ENCODE data around the gene FMNL2. TPM values are rescaled to one million over a fixed set of nuclear protein-coding genes. Genes with fewer than 3 reads are reported as not detected.

The FMNL2 gene
- polyA plus RNA-seq, 4 donors, result 103 to 199 (median 111) TPM

DNA sequence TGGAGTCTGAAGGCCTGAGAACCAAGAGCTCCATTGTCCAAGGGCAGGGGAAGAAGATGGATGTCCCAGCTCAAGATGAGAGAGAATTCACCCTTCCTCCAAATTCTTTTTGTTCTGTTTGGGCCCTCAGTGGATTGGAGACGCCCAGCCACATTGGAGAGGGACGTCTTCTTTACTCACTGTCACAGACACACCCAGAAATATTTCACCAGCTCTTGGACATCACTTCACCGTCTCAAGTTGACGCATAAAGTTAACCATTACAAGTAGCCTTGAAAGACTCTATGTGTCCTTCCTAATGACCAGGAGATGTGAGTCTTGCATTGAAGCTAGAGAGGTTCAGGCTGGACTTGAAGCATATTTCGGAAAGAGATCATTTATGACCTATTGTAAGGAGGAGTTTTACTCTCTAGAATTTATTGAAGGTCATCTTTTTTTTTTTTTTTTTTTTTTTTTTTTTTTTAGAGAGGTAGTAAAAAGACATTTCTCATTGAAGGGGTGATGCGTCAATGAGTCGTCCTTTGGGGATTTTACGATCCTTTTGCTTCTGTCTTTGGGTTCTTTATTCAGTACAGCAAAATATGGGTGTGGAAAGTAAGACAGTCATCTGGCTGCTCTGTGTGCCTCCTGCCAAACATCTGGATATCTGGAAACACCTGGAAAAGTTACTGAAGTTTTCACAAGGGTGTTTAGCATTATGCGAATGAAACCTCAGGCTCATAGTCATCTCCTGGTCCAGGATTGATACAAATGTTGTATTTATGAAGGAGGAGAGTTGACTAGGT lies 264.2 kb downstream of the FMNL2 start:
- DNase-seq (ENCODE audit: low read depth in 4 of 4, low spot score in 3 of 4), result no peak

DNA sequence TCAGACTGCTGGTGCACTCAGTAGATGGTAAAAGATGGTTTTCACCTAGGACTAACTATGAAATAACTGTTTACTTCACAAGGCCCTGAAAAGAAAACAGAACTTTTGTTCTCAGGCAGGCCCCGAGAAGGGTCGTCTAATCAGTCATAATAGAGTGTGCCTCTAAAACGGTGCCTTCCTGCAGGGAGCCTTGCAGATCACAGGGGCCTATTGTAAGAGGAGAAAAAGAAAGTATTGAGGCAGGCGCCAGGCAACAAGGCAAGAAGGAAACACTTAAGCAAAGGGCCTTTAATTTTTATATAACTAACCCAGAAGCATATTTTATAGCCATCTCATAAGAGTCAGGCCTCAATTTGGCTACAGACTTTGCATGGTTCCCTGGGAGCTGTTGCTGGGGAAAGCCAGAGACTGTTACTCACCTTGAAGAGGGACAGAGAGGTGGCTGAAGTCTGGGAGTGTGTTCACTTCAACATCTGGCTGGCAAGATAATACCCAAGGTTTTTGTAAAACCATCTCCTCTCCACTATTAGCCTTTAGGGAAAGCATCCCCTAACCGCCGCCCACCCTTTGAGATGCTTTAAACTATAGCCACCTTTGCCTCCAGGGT lies 265.2 kb downstream of the FMNL2 start:
- DNase-seq (ENCODE audit: low read depth in 4 of 4, low spot score in 3 of 4), result no peak

DNA sequence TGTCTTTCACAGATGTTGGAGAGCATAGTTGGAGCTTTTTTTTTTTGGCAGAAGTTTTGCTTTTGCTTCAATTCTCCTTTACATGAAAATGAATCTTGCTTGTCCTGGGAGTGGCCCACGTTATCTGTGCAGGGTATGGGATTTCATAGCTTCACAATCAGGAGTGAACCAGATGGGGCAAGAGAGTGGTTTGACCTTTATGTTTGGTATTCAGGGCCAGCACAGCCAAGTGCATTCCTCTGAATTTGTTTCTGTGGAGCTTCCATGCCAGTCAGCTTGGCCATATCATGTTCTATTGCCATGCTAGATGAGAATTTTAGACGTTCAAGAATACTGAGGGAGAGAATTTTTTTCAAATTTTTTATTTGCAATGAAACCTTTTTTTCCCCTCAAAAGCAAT lies 265.7 kb downstream of the FMNL2 start:
- no peak for DNase-seq (ENCODE audit: low read depth in 4 of 4, low spot score in 3 of 4)

DNA sequence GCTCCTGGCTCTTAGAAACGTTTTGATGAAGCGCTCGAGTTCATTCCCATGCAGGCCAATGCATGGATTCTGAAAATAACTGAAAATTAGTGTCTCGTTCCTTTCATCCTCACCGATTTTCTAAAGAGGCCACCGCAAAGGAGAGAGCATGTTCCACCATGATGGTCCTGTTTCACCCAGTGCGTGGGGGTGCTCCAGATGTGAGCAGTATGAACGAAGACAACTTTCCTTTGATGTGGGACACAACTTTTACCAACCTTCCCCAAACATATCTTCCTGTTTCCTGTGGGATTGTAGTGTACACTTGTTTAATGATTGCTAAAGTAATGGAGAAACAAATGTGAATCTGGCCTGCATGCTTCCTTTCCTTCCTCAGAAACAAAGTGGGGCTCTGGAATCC lies 267.8 kb downstream of the FMNL2 start:
- DNase-seq (ENCODE audit: low read depth in 4 of 4, low spot score in 3 of 4), result no peak

DNA sequence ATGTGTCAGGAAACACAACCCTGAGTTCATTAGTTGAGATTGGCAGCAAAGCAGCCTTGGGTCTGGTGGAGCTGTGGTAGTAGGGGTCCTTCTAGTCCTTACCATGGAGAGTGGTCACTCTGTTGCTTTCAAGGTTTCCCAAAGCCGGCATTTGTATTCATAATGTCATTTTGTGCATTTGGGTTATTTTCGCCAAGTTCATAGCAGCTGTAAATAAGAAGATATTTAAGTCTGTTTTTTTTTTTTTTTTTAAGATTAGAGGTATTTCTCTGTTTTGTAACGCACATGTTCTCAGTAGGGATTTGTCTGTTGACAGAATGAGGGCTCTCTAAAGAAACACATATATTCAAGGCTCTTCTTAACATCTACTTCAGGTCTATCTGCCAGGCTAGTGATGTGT lies 268.2 kb downstream of the FMNL2 start:
- DNase-seq (ENCODE audit: low read depth in 4 of 4, low spot score in 3 of 4), result no peak

DNA sequence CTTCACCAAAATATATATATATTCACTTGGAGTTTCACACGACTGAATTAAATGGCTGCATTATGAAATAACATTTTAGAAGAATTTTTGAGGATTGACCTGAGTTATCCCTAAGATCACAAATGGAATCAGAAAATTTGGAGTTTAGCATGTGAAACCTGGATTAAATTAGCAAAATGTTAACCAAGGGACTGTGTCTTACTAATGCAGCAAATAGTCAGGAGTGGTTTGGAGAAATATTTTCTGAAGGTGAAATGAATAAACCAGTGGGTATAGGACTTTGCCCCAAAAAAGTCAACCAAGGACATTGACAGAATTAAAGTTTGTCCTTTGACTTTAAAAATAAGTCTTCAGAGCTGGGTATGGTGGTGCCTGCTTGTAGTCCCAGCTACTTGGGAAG lies 271.1 kb downstream of the FMNL2 start:
- no peak for DNase-seq (ENCODE audit: low read depth in 4 of 4, low spot score in 3 of 4)

DNA sequence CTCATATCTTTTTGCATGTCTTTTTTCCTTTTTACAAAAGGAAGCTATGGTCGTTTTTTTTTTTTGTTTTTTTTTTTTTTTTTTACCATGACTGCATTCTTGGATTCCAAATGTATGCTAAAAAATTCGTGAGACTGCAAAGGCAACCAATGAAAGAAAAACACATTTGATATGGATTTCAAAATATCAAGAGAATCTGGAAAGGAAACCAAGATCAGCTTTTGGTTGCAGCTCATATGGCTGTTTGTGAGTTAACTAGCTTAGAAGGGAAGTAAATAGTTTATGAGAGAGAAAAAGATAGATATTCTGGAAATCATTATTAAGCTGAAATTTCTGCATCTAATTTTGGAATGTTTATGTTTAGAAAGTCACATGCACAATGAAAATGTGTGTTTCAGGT lies 272.0 kb downstream of the FMNL2 start:
- DNase-seq (ENCODE audit: low read depth in 4 of 4, low spot score in 3 of 4), result no peak

DNA sequence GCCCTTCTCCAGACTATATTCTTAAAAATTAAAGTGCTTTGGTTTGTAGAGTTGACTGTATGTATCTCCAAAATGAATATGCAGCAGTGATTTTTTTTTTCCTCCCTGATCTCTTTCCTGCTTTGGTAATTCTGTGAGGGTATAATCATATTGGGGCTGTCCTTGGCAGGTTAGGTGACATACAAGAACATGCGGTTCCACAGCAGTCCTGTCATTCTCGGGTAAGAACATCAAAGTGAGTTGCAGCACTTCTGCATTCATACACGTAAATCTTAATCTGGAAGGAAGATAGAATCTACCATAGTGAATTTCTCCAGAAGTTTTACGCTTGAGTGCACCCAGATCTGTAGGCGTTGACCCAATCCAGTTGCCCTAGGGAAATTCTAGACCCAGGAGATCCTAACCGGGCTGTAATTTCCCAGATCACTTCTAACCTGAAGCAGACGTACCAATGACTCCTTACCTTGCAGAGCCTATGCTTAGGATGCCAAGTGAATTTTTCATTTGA lies 272.9 kb downstream of the FMNL2 start:
- no peak for DNase-seq (ENCODE audit: low read depth in 4 of 4, low spot score in 3 of 4)

DNA sequence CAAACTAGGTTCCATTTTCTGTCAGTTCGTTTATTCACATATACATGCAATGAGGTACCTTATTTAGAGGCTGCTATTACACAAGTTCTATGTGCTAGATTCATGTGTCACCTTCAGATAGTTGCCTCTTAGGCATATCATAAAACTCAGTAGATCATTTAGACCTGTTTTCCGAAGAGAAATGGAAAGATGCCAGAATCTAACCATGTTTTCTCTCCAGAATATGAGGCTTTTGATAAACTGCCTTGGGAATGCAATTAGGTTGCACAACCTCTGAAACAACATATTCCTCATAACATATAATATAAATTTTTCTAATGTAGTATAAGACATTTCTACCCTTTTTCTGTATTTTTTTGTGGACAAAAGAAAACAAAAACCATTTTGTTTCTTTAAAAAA lies 274.2 kb downstream of the FMNL2 start:
- no peak for DNase-seq (ENCODE audit: low read depth in 4 of 4, low spot score in 3 of 4)

DNA sequence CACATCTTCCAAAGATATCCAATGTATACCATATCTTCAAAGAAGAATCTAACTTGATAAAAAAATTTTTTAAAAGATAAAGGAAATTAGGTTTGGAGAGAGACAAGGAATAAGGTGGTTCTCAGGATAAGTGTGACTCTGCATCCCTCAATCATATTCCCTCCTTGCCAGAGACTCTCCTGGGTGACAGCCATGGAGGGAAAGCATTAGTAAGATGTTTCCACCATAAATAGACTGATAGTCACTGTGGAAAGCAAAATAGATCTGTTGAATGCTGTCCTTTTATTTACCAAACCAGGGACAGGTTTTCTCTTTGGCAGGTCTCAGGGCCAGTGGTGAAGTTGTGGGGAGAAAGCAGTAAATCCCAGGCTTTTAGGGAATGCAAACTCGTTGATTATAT lies 274.7 kb downstream of the FMNL2 start:
- no peak for DNase-seq (ENCODE audit: low read depth in 4 of 4, low spot score in 3 of 4)

DNA sequence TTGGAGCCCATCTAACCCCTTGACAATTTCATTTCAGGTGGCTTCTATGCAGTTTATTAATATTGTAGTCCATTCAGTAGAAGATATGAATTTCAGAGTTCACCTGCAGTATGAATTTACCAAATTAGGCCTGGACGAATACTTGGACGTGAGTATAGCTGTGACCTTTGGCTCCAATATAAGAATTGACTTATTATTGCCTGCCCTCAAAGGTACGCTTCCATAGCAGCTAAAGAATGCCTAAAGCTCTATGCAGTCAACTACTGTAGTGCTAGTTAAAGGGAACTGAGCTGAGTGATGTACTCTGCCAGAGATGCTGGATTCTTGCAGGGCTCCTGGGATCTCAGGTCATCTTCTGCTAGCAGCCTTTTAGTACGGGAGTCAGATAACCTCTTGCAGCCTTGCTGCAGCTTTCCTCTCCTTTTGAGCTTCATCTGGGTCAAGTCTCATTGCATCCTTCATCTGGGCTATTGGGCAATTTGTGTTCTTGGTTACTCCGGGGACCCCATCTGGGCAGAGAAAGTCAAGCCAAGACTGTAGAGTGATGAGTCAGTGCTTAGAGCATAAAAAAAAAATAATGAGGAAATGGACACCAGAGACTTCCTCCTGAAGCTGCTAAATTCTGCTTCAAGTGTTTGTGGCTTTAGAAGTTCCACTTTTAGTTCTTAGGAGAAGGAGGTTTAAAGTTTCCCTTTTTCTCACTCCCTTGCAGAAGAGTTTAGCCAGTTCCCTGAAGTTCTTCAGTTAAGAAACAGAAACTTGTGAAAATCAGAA lies 276.7 kb downstream of the FMNL2 start:
- no peak for DNase-seq (ENCODE audit: low read depth in 4 of 4, low spot score in 3 of 4)

DNA sequence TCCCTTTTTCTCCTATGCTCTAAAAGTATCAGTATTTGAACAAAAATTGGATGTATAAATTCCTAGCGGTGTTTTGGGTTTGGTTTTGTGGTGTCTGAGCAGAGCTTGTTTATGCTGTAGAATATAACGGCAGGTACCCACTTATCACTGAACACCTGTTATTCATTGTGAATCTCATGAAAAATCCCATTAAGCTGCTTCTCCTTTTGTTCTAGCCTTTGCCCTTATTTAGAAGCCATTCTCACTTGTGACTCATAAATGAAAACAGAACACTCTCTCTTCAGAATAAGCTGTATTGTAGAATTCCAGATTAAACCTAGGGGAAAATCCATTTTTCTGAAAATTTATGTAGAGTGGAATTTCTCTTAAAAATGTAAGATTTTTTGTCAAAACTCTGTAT lies 278.3 kb downstream of the FMNL2 start:
- no peak for DNase-seq (ENCODE audit: low read depth in 4 of 4, low spot score in 3 of 4)

DNA sequence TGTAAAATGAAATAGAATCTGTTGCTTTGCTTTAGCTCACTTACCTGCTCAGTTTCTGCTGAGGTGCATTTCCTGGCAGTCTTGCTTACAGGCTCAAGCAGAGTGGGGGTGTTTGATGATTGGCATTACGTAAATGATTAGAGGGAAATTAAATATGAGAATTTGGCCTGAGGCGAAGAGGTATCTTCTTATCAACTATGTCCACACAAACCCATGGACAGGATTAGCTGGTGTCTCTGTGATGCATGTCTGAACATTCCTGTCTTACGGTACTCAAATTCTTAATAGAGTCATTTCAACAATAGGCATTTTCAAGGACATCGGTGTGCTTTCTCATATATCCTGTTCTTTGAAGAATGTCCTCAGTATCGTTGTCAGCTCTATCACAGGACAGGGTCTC lies 280.2 kb downstream of the FMNL2 start:
- no peak for DNase-seq (ENCODE audit: low read depth in 4 of 4, low spot score in 3 of 4)

DNA sequence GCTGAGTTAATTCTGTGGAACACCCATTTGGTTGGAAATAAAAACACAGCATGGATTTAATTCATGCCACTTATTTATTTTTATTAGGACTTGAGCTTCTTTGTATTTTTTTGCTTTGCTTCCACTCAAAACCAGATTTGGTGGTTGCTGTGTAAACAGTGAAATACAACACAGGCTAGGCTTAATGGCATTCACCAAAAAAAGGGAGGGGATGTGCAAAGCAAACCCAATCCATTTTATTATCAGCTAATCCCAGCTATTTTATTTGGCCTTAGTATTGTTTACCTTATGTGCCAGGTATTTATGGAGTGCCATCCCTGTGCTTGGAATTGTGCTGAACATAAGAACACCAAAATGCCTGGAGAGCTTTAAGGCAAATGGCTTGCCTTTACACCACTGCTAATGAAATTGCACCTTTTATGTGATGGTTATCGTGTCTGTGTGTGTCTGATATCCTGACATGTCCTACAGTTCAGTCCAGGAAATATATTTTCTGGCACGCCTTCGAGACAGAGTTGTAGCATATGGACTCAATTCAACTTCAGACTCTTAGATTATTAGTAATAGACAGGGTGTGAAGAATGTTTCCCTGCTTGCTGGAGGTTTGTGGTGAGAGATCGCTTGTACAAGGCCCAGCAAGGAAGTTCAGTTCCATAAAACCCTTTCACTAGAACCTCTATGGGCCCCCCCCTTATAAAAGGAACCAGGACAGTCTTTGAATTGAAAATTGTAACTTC lies 282.6 kb downstream of the FMNL2 start:
- DNase-seq (ENCODE audit: low read depth in 4 of 4, low spot score in 3 of 4), result no peak

DNA sequence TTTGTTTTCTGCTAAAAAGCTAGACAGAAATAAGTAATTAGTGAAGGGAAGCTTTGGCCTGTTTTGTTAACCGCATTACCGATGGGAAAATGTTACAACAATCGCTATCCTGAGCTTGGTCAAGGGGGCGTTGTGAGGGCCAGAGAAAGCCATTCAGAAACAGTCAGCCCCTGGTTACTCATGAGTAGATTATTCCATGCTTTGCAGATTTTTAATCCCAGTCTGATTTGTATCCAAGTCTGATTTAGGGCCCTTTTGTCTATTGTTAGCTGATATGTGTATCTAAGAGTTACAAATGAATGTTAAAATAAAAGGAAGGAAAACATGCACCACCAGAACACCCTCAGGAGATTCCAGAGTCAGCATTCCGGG lies 283.2 kb downstream of the FMNL2 start:
- no peak for DNase-seq (ENCODE audit: low read depth in 4 of 4, low spot score in 3 of 4)

DNA sequence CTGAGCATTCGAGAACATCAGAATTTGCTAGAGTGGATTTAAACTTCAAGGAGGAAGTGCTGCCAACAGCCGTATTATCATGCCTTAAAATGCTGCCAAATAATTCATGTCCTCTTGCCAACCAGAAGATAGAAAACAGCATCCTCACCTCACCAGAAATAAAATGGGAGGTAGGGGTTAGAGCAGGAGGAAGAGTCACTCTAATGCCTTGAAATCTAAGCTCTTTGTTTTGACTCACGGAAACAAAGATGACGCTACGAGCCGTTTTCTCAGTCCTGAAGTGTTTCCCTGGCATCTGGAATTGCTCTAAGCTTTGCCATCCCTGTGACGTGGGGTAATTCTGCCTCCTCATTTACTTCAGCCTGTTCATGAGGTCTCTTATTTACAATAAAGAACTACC lies 285.2 kb downstream of the FMNL2 start:
- DNase-seq (ENCODE audit: low read depth in 4 of 4, low spot score in 3 of 4), result no peak

DNA sequence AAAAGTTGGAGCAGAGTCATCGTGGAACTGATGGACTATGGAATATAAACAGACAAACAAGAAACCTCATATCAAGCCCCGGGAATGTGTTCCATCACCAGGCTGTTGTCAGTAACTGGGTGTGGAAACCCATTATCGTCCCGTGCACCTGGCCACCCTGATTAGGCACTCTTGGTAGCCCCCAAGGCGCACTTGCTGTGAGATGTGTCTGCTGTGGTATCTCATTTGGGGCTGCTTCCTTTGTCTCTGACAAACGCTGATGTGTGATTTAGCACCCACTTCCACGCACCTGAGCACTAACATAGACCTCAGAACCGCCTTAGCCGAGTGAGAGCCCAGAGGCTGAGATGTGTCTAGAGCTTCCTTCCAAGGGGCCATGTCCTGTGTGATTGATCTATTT lies 286.0 kb downstream of the FMNL2 start:
- no peak for DNase-seq (ENCODE audit: low read depth in 4 of 4, low spot score in 3 of 4)

DNA sequence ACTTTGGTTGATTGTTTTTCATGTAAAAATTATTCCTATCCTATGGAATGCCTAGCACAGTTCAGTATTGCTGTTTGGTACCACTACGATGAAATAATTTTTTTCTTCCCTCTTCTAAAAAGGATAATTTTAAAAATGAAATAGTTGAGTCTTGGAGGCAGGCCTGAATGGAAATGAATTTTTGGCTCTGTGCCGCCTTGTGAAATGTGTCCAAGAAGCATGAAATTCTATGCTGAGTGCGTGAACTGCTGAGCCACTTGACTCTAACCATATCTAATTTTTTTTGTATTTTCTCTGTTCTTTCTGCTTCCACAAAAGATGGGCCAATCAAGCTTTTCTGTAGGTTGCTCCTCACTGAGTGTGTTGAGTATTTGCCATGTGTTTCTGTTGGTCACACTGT lies 287.2 kb downstream of the FMNL2 start:
- no peak for DNase-seq (ENCODE audit: low read depth in 4 of 4, low spot score in 3 of 4)

DNA sequence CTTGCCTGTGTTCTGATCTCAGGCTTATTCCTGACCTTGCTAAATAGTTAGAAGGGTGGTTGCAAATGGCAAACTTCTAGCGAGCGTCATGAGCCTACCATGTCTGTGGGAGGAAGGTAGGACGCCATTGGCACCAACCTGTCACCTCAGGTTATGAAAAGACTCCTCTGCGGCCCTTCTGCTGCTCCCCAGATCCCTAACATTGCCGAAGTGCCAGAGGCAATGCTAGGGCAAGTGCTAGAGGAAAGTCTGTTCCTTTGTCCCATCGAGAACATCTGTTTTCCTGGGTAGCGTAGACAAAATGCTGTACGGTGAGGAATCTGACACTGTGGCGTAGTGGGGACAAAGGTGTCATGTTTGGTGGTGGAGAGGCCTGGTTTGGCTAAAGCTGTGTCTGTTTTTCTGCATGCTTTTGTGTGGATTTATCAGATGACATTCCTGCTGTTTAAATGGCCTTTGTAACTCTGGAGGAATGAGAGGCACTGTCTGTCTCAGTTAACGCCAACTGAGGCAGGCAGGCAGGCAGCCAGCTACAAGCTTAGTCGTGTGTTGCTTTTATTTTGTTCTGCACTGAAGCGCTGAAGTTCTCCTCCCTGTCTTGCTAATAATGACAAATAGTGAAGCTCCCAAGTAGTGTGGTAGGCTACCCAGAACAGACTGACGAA lies 288.2 kb downstream of the FMNL2 start:
- DNase-seq (ENCODE audit: low read depth in 4 of 4, low spot score in 3 of 4), result no peak

DNA sequence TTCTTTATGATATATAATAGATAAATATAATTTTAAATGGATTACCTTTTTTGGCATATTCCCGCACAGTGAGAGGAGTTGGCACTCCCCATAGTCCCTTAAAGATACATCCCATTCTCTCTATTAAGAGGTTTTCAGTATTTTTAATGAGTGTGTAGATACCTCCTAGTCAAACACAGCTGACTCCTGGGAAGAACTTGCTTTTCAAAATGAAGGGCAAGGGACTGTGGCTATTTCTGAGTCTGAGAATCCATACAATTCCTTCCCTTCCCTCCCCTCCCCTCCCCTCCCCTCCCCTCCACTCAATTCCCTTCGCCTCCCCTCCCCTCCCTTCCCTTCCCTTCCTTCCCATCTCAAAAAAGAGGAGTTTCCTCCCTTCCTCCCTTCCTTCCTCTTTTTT lies 288.8 kb downstream of the FMNL2 start:
- no peak for DNase-seq (ENCODE audit: low read depth in 4 of 4, low spot score in 3 of 4)

DNA sequence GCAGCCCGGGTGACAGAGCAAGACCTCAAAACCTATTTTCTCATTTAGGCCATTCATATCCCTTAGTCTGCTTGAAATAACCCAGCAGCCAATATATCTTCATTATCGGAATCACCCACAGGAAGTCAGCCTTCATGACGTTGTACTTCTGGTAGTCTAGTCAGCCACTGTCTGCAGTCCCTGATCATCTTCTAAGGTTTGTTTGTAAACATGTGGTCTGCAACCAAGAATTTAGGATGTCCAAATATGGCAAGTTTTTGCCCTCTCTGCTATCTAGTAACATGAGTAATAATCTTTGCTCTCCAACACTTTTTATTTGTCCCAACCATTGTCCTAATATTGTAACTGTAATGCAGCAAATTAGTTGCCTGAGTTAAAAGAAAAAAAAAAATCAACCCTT lies 289.8 kb downstream of the FMNL2 start:
- DNase-seq (ENCODE audit: low read depth in 4 of 4, low spot score in 3 of 4), result no peak

All from left renal pelvis (tissue), 4 donors.